GM12878 (cell line): ENCODE data around the gene VPS18. TPM values are rescaled to one million over a fixed set of nuclear protein-coding genes. Genes with fewer than 3 reads are reported as not detected.

Source experiments
- ATAC-seq: fragments of 200-7000 bp; cut with Tn5 transposase; 3 replicates; pipeline ENCODE4 v1.9.1; 2020; ENCODE audit warnings: mild to moderate bottlenecking, moderate library complexity
- BruUV-seq: library from RNA; stranded (reverse); fragments of 400-500 nt; replicated peaks from 2 replicates; lab custom pipeline; 2021; lab: Mats Ljungman, UMichigan
- CTCF ChIA-PET: fragments of 300-600 bp; sonication (Branson Sonifier 250); formaldehyde crosslinking; extraction: SDS; loops from one replicate; lab custom pipeline; 2021; ENCODE audit warnings: inconsistent platforms; lab: Yijun Ruan, JAX
- POLR2A ChIA-PET: fragments of 350-600 bp; formaldehyde crosslinking; extraction: SDS; loops from one replicate; lab custom pipeline; 2021; ENCODE audit warnings: inconsistent platforms; lab: Charles Lee
- RAD21 ChIA-PET: fragments of 300-600 bp; sonication (Branson Sonifier 250); formaldehyde crosslinking; loops from one replicate; lab custom pipeline; 2023; ENCODE audit warnings: antibody characterized with exemption; ENCODE audit not compliant: unreplicated experiment; lab: Charles Lee
- SMC1A ChIA-PET: fragments of 300-600 bp; sonication (Branson Sonifier 250); formaldehyde crosslinking; loops from one replicate; lab custom pipeline; 2023; ENCODE audit not compliant: unreplicated experiment, uncharacterized antibody; lab: Charles Lee
- DNase-seq: peaks from one replicate; pipeline ENCODE4 v3.0.0-alpha.2; 2011; ENCODE audit warnings: low read depth, low spot score
- FAIRE-seq: peaks from 3 replicates; lab custom pipeline; 2011; peaks lifted over from hg19 to GRCh38; lab: Jason Lieb, UNC
- H2AFZ ChIP-seq: 2 replicates; pipeline ENCODE4 v1.6.0; 2011; ENCODE audit warnings: low read depth, low read length, control low read depth; ENCODE audit not compliant: control insufficient read depth
- H3K27ac ChIP-seq: 2 replicates; pipeline ENCODE4 v1.5.1; 2011; ENCODE audit warnings: control low read depth; ENCODE audit not compliant: control insufficient read depth, insufficient read depth
- H3K27me3 ChIP-seq, 2 experiments: replicated peaks in 1 of 2; 2 replicates each; pipeline versions ENCODE4 v1.6.0 to v1.6.1; 2011; ENCODE audit warnings: low read length in 1 of 2; ENCODE audit not compliant: control insufficient read depth in 2 of 2, insufficient read depth in 2 of 2
- H3K36me3 ChIP-seq, 2 experiments: 2 replicates each; pipeline ENCODE4 v1.5.1; 2011; ENCODE audit warnings: low read length in 1 of 2; ENCODE audit not compliant: control insufficient read depth in 2 of 2, insufficient read depth in 2 of 2
- H3K4me1 ChIP-seq: 2 replicates; pipeline ENCODE4 v1.6.1; 2011; ENCODE audit warnings: mild to moderate bottlenecking, low read length, moderate library complexity, mixed read lengths; ENCODE audit not compliant: control insufficient read depth, insufficient read depth
- H3K4me2 ChIP-seq: 2 replicates; pipeline ENCODE4 v1.6.0; 2011; ENCODE audit warnings: control low read depth; ENCODE audit not compliant: control insufficient read depth, insufficient read depth
- H3K4me3 ChIP-seq: fragments of 200-600 bp; sonication (generic); 2 replicates; pipeline ENCODE4 v1.5.1; 2016
- H3K79me2 ChIP-seq: 2 replicates; pipeline ENCODE4 v1.6.0; 2011; ENCODE audit warnings: low read length; ENCODE audit not compliant: control insufficient read depth, insufficient read depth
- H3K9ac ChIP-seq: 2 replicates; pipeline ENCODE4 v1.8.0; 2011; ENCODE audit warnings: low read length, control low read depth, mixed read lengths; ENCODE audit not compliant: control insufficient read depth, insufficient read depth
- H3K9me3 ChIP-seq: replicated peaks from 3 replicates; pipeline ENCODE4 v1.5.1; 2011; ENCODE audit warnings: mild to moderate bottlenecking, low read length; ENCODE audit not compliant: control insufficient read depth, insufficient read depth
- H4K20me1 ChIP-seq: 2 replicates; pipeline ENCODE4 v1.6.0; 2011; ENCODE audit not compliant: control insufficient read depth, insufficient read depth
- BCL11A ChIP-seq: IDR thresholded peaks from 2 replicates; pipeline ENCODE4 v1.6.1; 2011; ENCODE audit warnings: low read depth, low read length
- TCF12 ChIP-seq: IDR thresholded peaks from 2 replicates; pipeline ENCODE4 v1.6.1; 2011; ENCODE audit warnings: low read depth, mild to moderate bottlenecking, low read length
- ZBED1 ChIP-seq: IDR thresholded peaks from 2 replicates; pipeline ENCODE4 v1.6.1; 2016; ENCODE audit warnings: borderline replicate concordance
- ZBTB33 ChIP-seq: fragments of 450-650 bp; IDR thresholded peaks from 2 replicates; pipeline ENCODE4 v1.6.1; 2017; ENCODE audit warnings: mild to moderate bottlenecking
- ZNF622 ChIP-seq: fragments of 450-650 bp; IDR thresholded peaks from 2 replicates; pipeline ENCODE4 v1.6.1; 2017; ENCODE audit warnings: mild to moderate bottlenecking, inconsistent platforms
- WGBS: methylation state at CpG from one replicate; pipeline ENCODE4 v1.1.6; 2016; ENCODE audit warnings: low lambda C conversion rate; ENCODE audit not compliant: insufficient replicate concordance, insufficient coverage; ENCODE audit errors: missing lambda C conversion rate; 5-methylcytosine and 5-hydroxymethylcytosine counted together
- in situ Hi-C: fragments of 300-500 bp; cut with MboI; formaldehyde crosslinking; loops from 9 replicates; pipeline ENCODE4 v1.14.3; 2018; ENCODE audit warnings: mixed read lengths
- intact Hi-C: fragments of 100-400 bp; cut with micrococcal nuclease; formaldehyde crosslinking; loops from one replicate; pipeline ENCODE4 v1.14.2; 2022; ENCODE audit not compliant: unreplicated experiment
- polyA plus RNA-seq, 11 experiments: library from polyadenylated mRNA; depleted of rRNA in 4 of 11; unstranded in 6 of 11; stranded (reverse) in 5 of 11; fragments of >200 nt; fragmentation: Nextera tagmentation in 4 of 11; fragmentation: Illumina TruSeq in 1 of 11; extraction: Ambion mirVana in 4 of 11; extraction: Trizol in 1 of 11; gene quantifications; 1 replicate in 1 of 11; 2 replicates in 10 of 11; pipeline versions ENCODE4 v1.2.1 to v1.2.3, GENCODE V29; 2011 to 2016; ENCODE audit warnings: inconsistent platforms in 2 of 11, missing spikeins in 2 of 11, low read depth in 1 of 11
- total RNA-seq, 4 experiments: library from RNA; depleted of rRNA in 3 of 4; stranded (reverse); fragments of >200 nt in 3 of 4; fragmentation: Illumina TruSeq in 1 of 4; extraction: Trizol in 1 of 4; gene quantifications; 2 replicates each; pipeline versions ENCODE4 v1.2.1 to v1.2.3, GENCODE V29; 2013 to 2021

VPS18 gene
- total and polyA plus RNA-seq, 10 of the 15 experiments (the other 5 are each of a cell fraction or from before 2014, with no cell fraction given): 0.71 to 20.4 (median 10.6) TPM

DNA sequence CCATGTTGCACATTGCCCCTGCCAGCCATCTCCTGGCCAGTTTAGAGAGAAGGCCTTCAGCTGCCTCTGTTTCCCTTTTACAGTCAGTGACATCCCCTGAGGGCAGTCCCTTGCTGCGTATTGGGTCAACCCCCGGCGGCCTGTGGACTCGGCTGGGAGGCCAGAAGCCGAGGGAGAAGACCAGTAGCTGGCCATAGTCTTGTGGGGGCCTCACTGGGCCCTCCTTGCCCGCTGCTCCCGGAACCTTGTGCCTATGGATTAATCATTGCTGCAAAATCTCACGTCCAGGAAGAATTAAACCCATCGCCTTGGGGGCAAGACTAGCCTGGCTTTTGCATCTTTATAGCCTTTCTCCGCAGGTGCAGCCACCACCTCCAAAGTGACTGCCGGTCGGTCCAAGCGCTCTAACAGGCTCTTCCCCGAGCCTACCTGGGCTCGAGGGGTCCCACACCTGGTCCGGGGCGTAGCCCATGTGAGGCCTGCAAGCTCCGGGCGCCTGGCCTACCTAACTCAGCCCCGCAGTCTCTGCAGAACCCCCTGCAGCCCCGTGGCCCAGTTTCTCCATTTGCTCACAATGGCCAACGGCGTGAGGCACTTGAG lies 58.2 kb downstream of the VPS18 start:
- POLR2A ChIA-PET: interaction anchor here (0.5 to 3.0 kb wide), 2 partner anchors 11 to 211 kb away, joined by 7 to 20 read pairs; no protein-coding TSS in a partner anchor
- 51% methylated on average over 23 of the region's 23 CpGs for WGBS
- no peaks in the 10 kb centered on the region for H3K27me3 ChIP-seq
- RAD21 ChIA-PET: interaction anchor here (1.4 to 1.5 kb wide), 2 partner anchors 12 to 22 kb away, joined by 3 to 5 read pairs; no protein-coding TSS in a partner anchor
- no peaks in the 10 kb centered on the region for H3K36me3 ChIP-seq
- H3K9ac ChIP-seq: peak overlapping the region; percentile 72
- H3K4me2 ChIP-seq: peak overlapping the region; percentile 98
- H2AFZ ChIP-seq: peak overlapping the region; percentile 85
- TSS peak; percentile 88 for BruUV-seq
- TF ChIP-seq BCL11A (no peak), ZBTB33 (no peak), ZNF622 (no peak), ZBED1 (no peak), TCF12 (no peak)
- FAIRE-seq (no peak), ATAC-seq (no peak), DNase-seq (no peak)
- intact Hi-C loops (no loop called here), in situ Hi-C loops (no loop called here)
- peaks cover 7% of the 10 kb centered on the region for H3K4me1 ChIP-seq
- CTCF ChIA-PET: interaction anchor here (0.8 to 4.3 kb wide), 5 partner anchors 11 to 232 kb away, joined by 3 to 37 read pairs (median 5); no protein-coding TSS in a partner anchor
- no peaks in the 10 kb centered on the region for H3K79me2 ChIP-seq
- H3K9me3 ChIP-seq: no peaks in the 10 kb centered on the region
- peak overlapping the region; percentile 66 for H3K27ac ChIP-seq
- H3K4me3 ChIP-seq: peak overlapping the region; percentile 73
- SMC1A ChIA-PET: interaction anchor here (1.2 kb wide), 1 partner anchor 10 kb away, joined by 5 read pairs; no protein-coding TSS in a partner anchor
- no peaks in the 10 kb centered on the region for H4K20me1 ChIP-seq
